GM12878 (cell line): ENCODE data around the gene ARHGAP15.

Source experiments
- BRCA1 ChIP-seq: IDR thresholded peaks from 2 replicates; pipeline ENCODE4 v1.6.1; 2011; ENCODE audit warnings: low read depth, low read length, improper control_type of control experiment
- NR2C2 ChIP-seq: IDR thresholded peaks from 2 replicates; pipeline ENCODE4 v1.6.1; 2011; ENCODE audit warnings: borderline replicate concordance, low read depth; ENCODE audit not compliant: control insufficient read depth, insufficient read length

GRCh38 chr2:143603846-143604565 lies 474.8 kb downstream of the ARHGAP15 start:
- no peak for TF ChIP-seq NR2C2
- no peak for TF ChIP-seq BRCA1
